Rectal smooth muscle tissue (tissue), 1 donor: ENCODE measurements around the gene PXK.

Source experiments
- H3K27ac ChIP-seq: one replicate; pipeline ENCODE4 v1.7.0; 2013; ENCODE audit warnings: low read depth, low read length, inconsistent platforms
- H3K27me3 ChIP-seq: one replicate; pipeline ENCODE4 v1.7.0; 2013; ENCODE audit warnings: low read length; ENCODE audit not compliant: control insufficient read depth, insufficient read depth
- H3K36me3 ChIP-seq: one replicate; pipeline ENCODE4 v1.7.0; 2013; ENCODE audit warnings: low read length; ENCODE audit not compliant: control insufficient read depth, insufficient read depth
- H3K4me1 ChIP-seq: one replicate; pipeline ENCODE4 v1.7.0; 2013; ENCODE audit warnings: low read length; ENCODE audit not compliant: control insufficient read depth, insufficient read depth
- H3K4me3 ChIP-seq: one replicate; pipeline ENCODE4 v1.7.0; 2013; ENCODE audit warnings: low read length
- H3K9ac ChIP-seq: one replicate; pipeline ENCODE4 v1.7.0; 2013; ENCODE audit warnings: low read length

PXK gene

GRCh38 chr3:58299075-58299474 is 33.6 kb upstream of the PXK start:
- Histone ChIP-seq H3K36me3 (no peaks in the 10 kb centered on the region), H3K9ac (no peak overlapping the region), H3K4me1 (no peaks in the 10 kb centered on the region), H3K27me3 (no peaks in the 10 kb centered on the region), H3K27ac (no peak overlapping the region), H3K4me3 (no peak overlapping the region)

DNA sequence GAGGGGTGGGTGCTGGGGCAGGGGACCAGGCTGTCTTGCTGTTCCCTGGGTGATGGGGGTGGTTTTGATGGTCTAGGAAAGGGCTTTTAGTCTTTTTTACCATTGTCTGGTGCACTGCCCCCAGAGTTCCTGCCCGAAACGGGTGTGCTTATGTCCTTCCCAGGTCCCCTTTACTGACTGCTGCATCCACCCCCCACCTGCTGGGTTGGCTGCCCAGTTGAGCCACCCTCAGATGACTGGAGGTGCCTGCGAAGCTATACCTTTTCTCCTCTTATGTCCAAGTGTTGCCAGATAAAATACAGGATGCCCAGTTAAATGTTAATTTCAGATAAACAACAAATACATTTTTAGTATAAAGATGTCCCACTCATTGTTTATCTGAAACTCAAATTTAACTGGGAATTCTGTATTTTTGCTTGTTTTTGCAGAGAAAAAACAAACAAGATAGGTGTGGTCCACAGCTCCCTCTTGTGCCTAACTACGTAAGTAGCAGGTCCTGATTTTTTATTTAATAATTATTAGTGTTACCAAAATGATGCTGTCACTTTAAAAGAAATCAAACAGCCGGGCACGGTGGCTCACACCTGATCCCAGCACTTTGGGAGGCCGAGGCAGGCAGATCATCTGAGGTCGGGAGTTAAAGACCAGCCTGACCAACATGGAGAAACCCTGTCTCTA is 32.7 kb upstream of the PXK start:
- H3K27ac ChIP-seq = no peak overlapping the region
- no peaks in the 10 kb centered on the region for H3K36me3 ChIP-seq
- H3K4me1 ChIP-seq = no peaks in the 10 kb centered on the region
- no peaks in the 10 kb centered on the region for H3K27me3 ChIP-seq
- H3K9ac ChIP-seq = no peak overlapping the region
- H3K4me3 ChIP-seq = no peak overlapping the region

DNA sequence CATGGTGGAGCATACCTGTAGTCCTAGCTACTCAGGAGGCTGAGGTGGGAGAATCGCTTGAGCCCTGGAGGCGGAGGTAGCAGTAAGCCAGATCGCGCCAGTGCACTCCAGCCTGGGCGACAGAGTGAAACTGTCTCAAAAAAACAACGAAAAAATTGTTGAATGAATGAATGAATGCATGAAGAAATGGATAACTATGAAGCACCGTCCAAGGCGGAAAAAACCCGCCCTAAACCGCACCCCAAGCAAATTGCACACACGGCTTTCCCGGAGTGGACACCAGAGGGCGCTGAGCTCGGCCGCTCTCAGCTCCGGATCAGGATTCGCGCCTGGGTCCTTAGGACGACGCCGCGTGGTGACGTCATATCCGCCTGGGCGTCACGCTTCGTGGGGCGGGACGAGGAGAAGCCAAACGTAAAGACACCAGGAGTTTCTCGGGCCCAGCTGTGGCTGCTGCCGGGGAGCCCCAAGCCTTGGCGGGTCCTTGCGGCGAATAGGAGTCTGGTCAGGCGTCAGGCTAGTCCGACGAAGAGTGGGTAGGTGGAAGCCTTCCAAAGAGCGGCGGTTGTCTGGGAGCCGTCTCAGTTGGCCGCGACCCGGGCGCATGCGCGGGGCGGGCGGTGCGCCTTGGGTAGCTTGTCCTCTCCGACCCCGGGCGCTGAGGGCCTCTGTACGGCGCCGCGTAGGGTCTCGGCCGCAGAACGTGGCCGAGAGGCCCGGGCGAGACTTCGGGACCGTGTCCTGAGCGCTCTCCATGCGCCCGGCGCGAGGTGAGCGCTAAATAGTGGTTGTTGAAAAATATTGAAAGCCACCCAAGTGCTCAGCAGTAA is 26.6 kb upstream of the PXK start, which contains the start of the genes HTD2 and RPP14:
Gene HTD2, plus strand, starts transcription at position 639 of the 830 bp plus-strand sequence. CDS start 11,094 bp downstream, outside the sequence.
Gene RPP14, plus strand, starts transcription at position 364 of the 830 bp plus-strand sequence. CDS start 4,085 bp downstream, outside the sequence.
- Histone ChIP-seq H3K27ac (peak within 1 kb of the TSS; percentile 99), H3K4me3 (peak within 1 kb of the TSS; percentile 98), H3K36me3 (peaks cover 1% of the 10 kb centered on the region), H3K27me3 (no peaks in the 10 kb centered on the region), H3K4me1 (peaks cover 16% of the 10 kb centered on the region), H3K9ac (peak within 1 kb of the TSS; percentile 93)

DNA sequence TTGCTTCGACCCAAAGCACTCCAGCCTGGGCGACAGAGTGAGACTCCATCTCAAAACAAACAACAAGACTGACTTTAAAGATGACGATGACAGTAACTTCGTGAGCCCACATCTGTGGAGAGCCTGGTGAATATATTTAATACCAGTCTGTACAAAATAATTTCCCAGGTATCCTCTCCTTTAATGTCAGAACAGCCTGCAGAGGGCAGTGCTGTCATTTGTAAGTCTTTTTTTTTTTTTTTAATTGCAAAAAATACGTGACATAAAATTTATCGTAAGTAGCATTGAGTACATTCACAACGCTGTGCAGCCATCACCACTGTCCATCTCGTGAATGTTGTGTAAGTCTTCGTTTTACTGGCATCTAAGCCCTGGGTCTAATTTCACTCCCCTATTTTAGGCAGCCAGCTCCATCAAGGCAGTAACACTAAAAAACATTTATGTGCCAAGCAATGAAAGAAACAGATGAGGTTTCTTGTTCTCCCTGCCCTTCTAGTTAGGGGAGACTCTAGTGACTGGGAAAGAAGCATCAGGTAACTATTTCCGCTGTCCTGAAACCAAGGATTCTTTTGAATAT is 25.0 kb upstream of the PXK start:
- peak overlapping the region; percentile 99 for H3K27ac ChIP-seq
- H3K27me3 ChIP-seq = no peaks in the 10 kb centered on the region
- peaks cover 12% of the 10 kb centered on the region for H3K36me3 ChIP-seq
- H3K9ac ChIP-seq = no peak overlapping the region
- peaks cover 16% of the 10 kb centered on the region for H3K4me1 ChIP-seq
- peak overlapping the region; percentile 98 for H3K4me3 ChIP-seq

GRCh38 chr3:58308728-58309127 is 24.0 kb upstream of the PXK start:
- H3K4me3 ChIP-seq = no peak overlapping the region
- peaks cover 12% of the 10 kb centered on the region for H3K36me3 ChIP-seq
- peaks cover 16% of the 10 kb centered on the region for H3K4me1 ChIP-seq
- no peaks in the 10 kb centered on the region for H3K27me3 ChIP-seq
- H3K27ac ChIP-seq = no peak overlapping the region
- no peak overlapping the region for H3K9ac ChIP-seq

- Histone ChIP-seq H3K4me1 (no peaks in the 10 kb centered on the region), H3K4me3 (no peak overlapping the region), H3K36me3 (no peaks in the 10 kb centered on the region), H3K9ac (no peak overlapping the region), H3K27me3 (no peaks in the 10 kb centered on the region), H3K27ac (no peak overlapping the region)
Measured at GRCh38 chr3:58317811-58318210, 14.9 kb upstream of the PXK start.

- no peak overlapping the region for H3K27ac ChIP-seq
- H3K27me3 ChIP-seq = no peaks in the 10 kb centered on the region
- H3K4me1 ChIP-seq = peaks cover 3% of the 10 kb centered on the region
- no peak overlapping the region for H3K9ac ChIP-seq
- H3K36me3 ChIP-seq = no peaks in the 10 kb centered on the region
- no peak overlapping the region for H3K4me3 ChIP-seq
Measured at GRCh38 chr3:58321791-58322190, 10.9 kb upstream of the PXK start.

GRCh38 chr3:58322793-58323192 is 9.9 kb upstream of the PXK start:
- no peak overlapping the region for H3K4me3 ChIP-seq
- H3K9ac ChIP-seq = no peak overlapping the region
- no peaks in the 10 kb centered on the region for H3K27me3 ChIP-seq
- H3K27ac ChIP-seq = no peak overlapping the region
- H3K4me1 ChIP-seq = peaks cover 3% of the 10 kb centered on the region
- H3K36me3 ChIP-seq = no peaks in the 10 kb centered on the region

DNA sequence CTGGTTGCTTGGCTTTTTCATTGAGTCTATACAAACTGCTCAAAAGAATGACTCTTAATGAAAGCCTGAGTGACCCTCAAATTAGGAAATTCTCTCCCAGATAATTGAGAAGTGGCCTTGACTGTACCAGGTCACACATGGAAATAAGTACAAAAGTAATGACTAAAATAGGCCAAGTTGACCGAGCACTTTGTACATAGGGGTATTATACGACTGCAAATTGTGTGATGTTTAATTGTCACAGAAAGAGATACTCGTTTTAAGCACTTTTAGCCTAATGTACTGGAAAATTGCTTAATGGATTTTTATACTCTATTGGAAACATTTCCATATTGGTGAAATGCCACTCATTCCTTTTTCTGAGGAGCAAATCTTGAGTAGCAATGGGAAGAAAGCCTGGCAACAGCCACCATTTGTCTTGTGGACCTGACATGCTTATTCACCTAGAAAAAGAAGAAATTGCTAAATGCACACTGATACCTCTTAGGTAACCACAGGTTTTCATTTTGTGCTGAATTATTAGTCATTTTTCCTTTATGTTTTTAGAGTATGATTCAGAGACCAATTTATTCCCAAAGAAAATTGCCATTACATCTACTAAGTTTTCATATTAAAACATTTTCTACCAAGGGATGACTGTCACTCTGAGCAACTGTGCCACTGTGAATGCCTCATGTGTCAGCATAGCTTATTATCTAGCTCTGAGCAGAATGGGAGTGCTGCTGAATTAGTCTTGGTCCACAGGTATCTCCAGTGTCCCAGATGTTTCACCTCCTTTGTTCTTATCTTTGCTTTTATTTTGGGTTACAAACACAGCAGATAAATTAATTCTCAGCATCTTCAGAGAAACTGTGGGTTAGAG is 8.9 kb upstream of the PXK start:
- no peak overlapping the region for H3K4me3 ChIP-seq
- H3K36me3 ChIP-seq = no peaks in the 10 kb centered on the region
- H3K9ac ChIP-seq = no peak overlapping the region
- no peaks in the 10 kb centered on the region for H3K27me3 ChIP-seq
- peaks cover 3% of the 10 kb centered on the region for H3K4me1 ChIP-seq
- H3K27ac ChIP-seq = no peak overlapping the region

DNA sequence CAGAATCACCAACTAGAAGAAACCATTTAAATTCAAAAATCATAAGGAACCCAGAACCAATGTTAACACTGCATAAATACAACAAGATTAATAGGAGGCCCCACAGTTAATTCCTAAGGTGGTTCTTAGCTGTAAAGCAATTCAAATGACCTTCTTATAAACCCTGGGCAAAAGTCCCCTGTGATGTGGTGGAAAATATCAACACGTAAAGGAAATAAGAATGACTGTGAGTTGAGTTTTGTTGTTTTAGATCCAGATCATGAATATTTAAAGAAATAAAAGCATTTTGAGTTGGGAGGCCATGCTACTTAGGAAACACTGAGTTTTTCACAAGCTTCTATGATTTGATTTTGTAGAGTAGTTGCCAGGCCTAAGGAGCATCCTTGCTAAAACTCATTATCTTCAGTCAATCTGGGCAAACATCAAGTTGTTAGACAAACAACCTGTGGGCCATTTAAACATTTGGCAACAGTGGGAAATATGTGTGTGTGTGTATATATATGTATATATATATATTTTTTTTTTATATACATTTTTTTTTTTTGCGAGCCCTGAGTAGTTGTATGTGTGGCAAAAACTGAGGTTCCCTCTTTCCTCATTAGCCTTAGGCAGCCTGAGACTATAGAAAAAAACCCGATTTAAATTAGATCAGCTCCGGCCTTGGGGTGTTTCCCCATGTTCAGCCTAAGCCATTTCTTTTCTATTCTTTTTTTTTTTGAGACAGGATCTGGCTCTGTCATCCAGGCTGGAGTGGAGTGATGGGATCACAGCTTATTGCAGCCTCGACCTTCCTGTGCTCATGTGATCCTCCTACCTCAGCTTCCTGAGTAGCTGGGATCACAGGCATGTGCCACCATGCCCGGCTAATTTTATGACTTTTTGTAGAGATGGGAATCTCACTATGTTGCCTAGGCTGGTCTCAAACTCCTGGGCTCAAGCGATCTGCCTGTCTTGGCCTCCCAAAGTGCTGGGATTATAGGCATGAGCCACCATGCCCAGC is 8.0 kb upstream of the PXK start:
- H3K27ac ChIP-seq = peak overlapping the region; percentile 45
- H3K36me3 ChIP-seq = no peaks in the 10 kb centered on the region
- H3K4me3 ChIP-seq = no peak overlapping the region
- H3K27me3 ChIP-seq = no peaks in the 10 kb centered on the region
- H3K4me1 ChIP-seq = peaks cover 3% of the 10 kb centered on the region
- no peak overlapping the region for H3K9ac ChIP-seq

DNA sequence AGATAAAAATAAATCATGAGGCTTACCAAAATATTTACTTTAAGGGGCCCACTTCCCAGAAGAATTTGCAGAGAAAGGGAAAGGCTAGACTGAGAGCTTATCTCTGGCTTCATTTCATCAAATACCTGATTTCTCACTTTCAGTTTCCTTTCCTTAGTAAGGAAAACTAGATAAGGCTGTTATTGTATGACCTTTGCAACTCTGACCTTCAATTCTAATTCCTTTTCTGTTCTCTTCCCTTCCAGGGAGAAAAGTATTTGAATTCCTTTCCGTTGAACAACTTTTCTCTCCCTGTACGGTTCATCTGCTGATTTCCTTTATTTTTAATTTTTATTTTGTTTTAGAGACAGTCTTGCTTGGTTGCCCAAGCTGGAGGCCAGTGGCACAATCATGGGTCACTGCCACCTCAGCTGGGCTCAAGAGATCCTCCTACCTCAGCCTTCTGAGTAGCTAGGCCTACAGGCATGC is 7.1 kb upstream of the PXK start:
- Histone ChIP-seq H3K4me3 (no peak overlapping the region), H3K4me1 (peaks cover 3% of the 10 kb centered on the region), H3K36me3 (no peaks in the 10 kb centered on the region), H3K27me3 (no peaks in the 10 kb centered on the region), H3K27ac (peak overlapping the region; percentile 45), H3K9ac (no peak overlapping the region)
